ENCODE results near the gene KIAA1217.
"Not testable (repeated sequence)": the region's sequence is repeated elsewhere in the genome, so short reads cannot be mapped to it uniquely, and the experiment has no call there.

Gene KIAA1217

GRCh38 chr10:24313283-24313682, 104.3 kb downstream of the KIAA1217 start:
- no peaks in the 10 kb centered on the region for H3K79me2 ChIP-seq (ENCODE audit: control insufficient read depth, insufficient read depth, low read length, unreplicated experiment)
- H2AFZ ChIP-seq (ENCODE audit: low read length, unreplicated experiment) = no peak overlapping the region
- no peaks in the 10 kb centered on the region for H3K27me3 ChIP-seq (ENCODE audit: insufficient read depth, low read length)
- H3K36me3 ChIP-seq (ENCODE audit: insufficient read depth, low read length) = no peaks in the 10 kb centered on the region
- H3K27ac ChIP-seq (ENCODE audit: low read depth, low read length) = no peak overlapping the region
- no peak overlapping the region for H3K4me3 ChIP-seq (ENCODE audit: low read depth, low read length)
- no peaks in the 10 kb centered on the region for H3K4me1 ChIP-seq (ENCODE audit: control insufficient read depth, insufficient read depth, low read length, unreplicated experiment)

- Histone ChIP-seq H3K4me1 (ENCODE audit: control insufficient read depth, insufficient read depth, low read length, unreplicated experiment) (no peaks in the 10 kb centered on the region), H3K79me2 (ENCODE audit: control insufficient read depth, insufficient read depth, low read length, unreplicated experiment) (no peaks in the 10 kb centered on the region), H3K4me3 (ENCODE audit: low read depth, low read length) (no peak overlapping the region), H3K27me3 (ENCODE audit: insufficient read depth, low read length) (no peaks in the 10 kb centered on the region), H3K36me3 (ENCODE audit: insufficient read depth, low read length) (no peaks in the 10 kb centered on the region), H2AFZ (ENCODE audit: low read length, unreplicated experiment) (no peak overlapping the region), H3K27ac (ENCODE audit: low read depth, low read length) (no peak overlapping the region)
Measured at GRCh38 chr10:24315211-24315610, 106.3 kb downstream of the KIAA1217 start.

GRCh38 chr10:24318517-24318916, 109.6 kb downstream of the KIAA1217 start:
- Histone ChIP-seq H3K79me2 (ENCODE audit: control insufficient read depth, insufficient read depth, low read length, unreplicated experiment) (no peaks in the 10 kb centered on the region), H3K4me1 (ENCODE audit: control insufficient read depth, insufficient read depth, low read length, unreplicated experiment) (no peaks in the 10 kb centered on the region), H3K27me3 (ENCODE audit: insufficient read depth, low read length) (no peaks in the 10 kb centered on the region), H2AFZ (ENCODE audit: low read length, unreplicated experiment) (no peak overlapping the region), H3K4me3 (ENCODE audit: low read depth, low read length) (no peak overlapping the region), H3K27ac (ENCODE audit: low read depth, low read length) (no peak overlapping the region), H3K36me3 (ENCODE audit: insufficient read depth, low read length) (no peaks in the 10 kb centered on the region)

GRCh38 chr10:24320373-24320772, 111.4 kb downstream of the KIAA1217 start:
- no peaks in the 10 kb centered on the region for H3K4me1 ChIP-seq (ENCODE audit: control insufficient read depth, insufficient read depth, low read length, unreplicated experiment)
- no peaks in the 10 kb centered on the region for H3K79me2 ChIP-seq (ENCODE audit: control insufficient read depth, insufficient read depth, low read length, unreplicated experiment)
- H3K4me3 ChIP-seq (ENCODE audit: low read depth, low read length) = no peak overlapping the region
- H3K36me3 ChIP-seq (ENCODE audit: insufficient read depth, low read length) = no peaks in the 10 kb centered on the region
- H3K27me3 ChIP-seq (ENCODE audit: insufficient read depth, low read length) = no peaks in the 10 kb centered on the region
- H3K27ac ChIP-seq (ENCODE audit: low read depth, low read length) = no peak overlapping the region
- no peak overlapping the region for H2AFZ ChIP-seq (ENCODE audit: low read length, unreplicated experiment)

GRCh38 chr10:24324651-24325050, 115.7 kb downstream of the KIAA1217 start:
- no peak overlapping the region for H3K4me3 ChIP-seq (ENCODE audit: low read depth, low read length)
- H3K27ac ChIP-seq (ENCODE audit: low read depth, low read length) = no peak overlapping the region
- H3K79me2 ChIP-seq (ENCODE audit: control insufficient read depth, insufficient read depth, low read length, unreplicated experiment) = no peaks in the 10 kb centered on the region
- no peaks in the 10 kb centered on the region for H3K36me3 ChIP-seq (ENCODE audit: insufficient read depth, low read length)
- H3K4me1 ChIP-seq (ENCODE audit: control insufficient read depth, insufficient read depth, low read length, unreplicated experiment) = no peaks in the 10 kb centered on the region
- no peak overlapping the region for H2AFZ ChIP-seq (ENCODE audit: low read length, unreplicated experiment)
- H3K27me3 ChIP-seq (ENCODE audit: insufficient read depth, low read length) = no peaks in the 10 kb centered on the region

- Histone ChIP-seq H3K4me3 (ENCODE audit: low read depth, low read length) (no peak overlapping the region), H3K36me3 (ENCODE audit: insufficient read depth, low read length) (no peaks in the 10 kb centered on the region), H2AFZ (ENCODE audit: low read length, unreplicated experiment) (no peak overlapping the region), H3K79me2 (ENCODE audit: control insufficient read depth, insufficient read depth, low read length, unreplicated experiment) (no peaks in the 10 kb centered on the region), H3K27ac (ENCODE audit: low read depth, low read length) (no peak overlapping the region), H3K27me3 (ENCODE audit: insufficient read depth, low read length) (no peaks in the 10 kb centered on the region), H3K4me1 (ENCODE audit: control insufficient read depth, insufficient read depth, low read length, unreplicated experiment) (peaks cover 4% of the 10 kb centered on the region)
Measured at GRCh38 chr10:24331457-24331856, 122.5 kb downstream of the KIAA1217 start.

- H3K79me2 ChIP-seq (ENCODE audit: control insufficient read depth, insufficient read depth, low read length, unreplicated experiment) = no peaks in the 10 kb centered on the region
- peaks cover 4% of the 10 kb centered on the region for H3K4me1 ChIP-seq (ENCODE audit: control insufficient read depth, insufficient read depth, low read length, unreplicated experiment)
- H3K27me3 ChIP-seq (ENCODE audit: insufficient read depth, low read length) = no peaks in the 10 kb centered on the region
- H2AFZ ChIP-seq (ENCODE audit: low read length, unreplicated experiment) = no peak overlapping the region
- no peaks in the 10 kb centered on the region for H3K36me3 ChIP-seq (ENCODE audit: insufficient read depth, low read length)
- no peak overlapping the region for H3K4me3 ChIP-seq (ENCODE audit: low read depth, low read length)
- H3K27ac ChIP-seq (ENCODE audit: low read depth, low read length) = no peak overlapping the region
Measured at GRCh38 chr10:24333736-24334135, 124.8 kb downstream of the KIAA1217 start.

GRCh38 chr10:24334279-24334939, 125.5 kb downstream of the KIAA1217 start:
- Histone ChIP-seq H3K27ac (ENCODE audit: low read depth, low read length) (no peak overlapping the region), H3K79me2 (ENCODE audit: control insufficient read depth, insufficient read depth, low read length, unreplicated experiment) (no peaks in the 10 kb centered on the region), H3K4me3 (ENCODE audit: low read depth, low read length) (no peak overlapping the region), H3K36me3 (ENCODE audit: insufficient read depth, low read length) (no peaks in the 10 kb centered on the region), H3K27me3 (ENCODE audit: insufficient read depth, low read length) (no peaks in the 10 kb centered on the region), H3K4me1 (ENCODE audit: control insufficient read depth, insufficient read depth, low read length, unreplicated experiment) (peaks cover 4% of the 10 kb centered on the region), H2AFZ (ENCODE audit: low read length, unreplicated experiment) (no peak overlapping the region)

- H3K36me3 ChIP-seq (ENCODE audit: insufficient read depth, low read length); H3K27ac ChIP-seq (ENCODE audit: low read depth, low read length); H3K4me1 ChIP-seq (ENCODE audit: control insufficient read depth, insufficient read depth, low read length, unreplicated experiment); H3K4me3 ChIP-seq (ENCODE audit: low read depth, low read length); H2AFZ ChIP-seq (ENCODE audit: low read length, unreplicated experiment); H3K79me2 ChIP-seq (ENCODE audit: control insufficient read depth, insufficient read depth, low read length, unreplicated experiment); H3K27me3 ChIP-seq (ENCODE audit: insufficient read depth, low read length): not testable (repeated sequence)
Measured at GRCh38 chr10:24337723-24338122, 128.8 kb downstream of the KIAA1217 start.

GRCh38 chr10:24339387-24339786, 130.4 kb downstream of the KIAA1217 start:
- Histone ChIP-seq H3K27ac (ENCODE audit: low read depth, low read length) (no peak overlapping the region), H3K4me3 (ENCODE audit: low read depth, low read length) (no peak overlapping the region), H3K36me3 (ENCODE audit: insufficient read depth, low read length) (no peaks in the 10 kb centered on the region), H2AFZ (ENCODE audit: low read length, unreplicated experiment) (no peak overlapping the region), H3K79me2 (ENCODE audit: control insufficient read depth, insufficient read depth, low read length, unreplicated experiment) (no peaks in the 10 kb centered on the region), H3K27me3 (ENCODE audit: insufficient read depth, low read length) (no peaks in the 10 kb centered on the region), H3K4me1 (ENCODE audit: control insufficient read depth, insufficient read depth, low read length, unreplicated experiment) (peaks cover 9% of the 10 kb centered on the region)

- Histone ChIP-seq H3K4me3 (ENCODE audit: low read depth, low read length) (no peak overlapping the region), H3K4me1 (ENCODE audit: control insufficient read depth, insufficient read depth, low read length, unreplicated experiment) (peaks cover 15% of the 10 kb centered on the region), H3K36me3 (ENCODE audit: insufficient read depth, low read length) (no peaks in the 10 kb centered on the region), H2AFZ (ENCODE audit: low read length, unreplicated experiment) (no peak overlapping the region), H3K27me3 (ENCODE audit: insufficient read depth, low read length) (no peaks in the 10 kb centered on the region), H3K79me2 (ENCODE audit: control insufficient read depth, insufficient read depth, low read length, unreplicated experiment) (no peaks in the 10 kb centered on the region), H3K27ac (ENCODE audit: low read depth, low read length) (no peak overlapping the region)
Measured at GRCh38 chr10:24340446-24340845, 131.5 kb downstream of the KIAA1217 start.
